Left ventricle myocardium superior (tissue), 1 donor: ENCODE measurements around the gene NPNT. TPM values are rescaled to one million over a fixed set of nuclear protein-coding genes. Genes with fewer than 3 reads are reported as not detected.

ENCODE experiments used
- ATAC-seq: fragments of 200-7000 bp; cut with Tn5 transposase; one replicate; pipeline ENCODE4 v1.9.1; 2020; ENCODE audit warnings: mild to moderate bottlenecking, moderate library complexity
- DNase-seq: peaks from one replicate; pipeline ENCODE4 v3.0.0-alpha.2; 2020
- intact Hi-C: fragments of 100-400 bp; cut with micrococcal nuclease; formaldehyde crosslinking; loops from one replicate; pipeline ENCODE4 v1.11.0; 2022
- total RNA-seq: library from RNA; stranded (reverse); fragmentation: NEBNext Ultra II Directional; extraction: Animal tissue kit (Norgen Biotek cat#: 25700); gene quantifications from one replicate; pipeline ENCODE4 v1.2.1, GENCODE V29; 2021
- donor health status: DM: no; HTN: yes; CAD: no; lungs with severe emphysema.

The NPNT gene
- total RNA-seq, 1 donor from 2014 or later, result 4.9 TPM

DNA sequence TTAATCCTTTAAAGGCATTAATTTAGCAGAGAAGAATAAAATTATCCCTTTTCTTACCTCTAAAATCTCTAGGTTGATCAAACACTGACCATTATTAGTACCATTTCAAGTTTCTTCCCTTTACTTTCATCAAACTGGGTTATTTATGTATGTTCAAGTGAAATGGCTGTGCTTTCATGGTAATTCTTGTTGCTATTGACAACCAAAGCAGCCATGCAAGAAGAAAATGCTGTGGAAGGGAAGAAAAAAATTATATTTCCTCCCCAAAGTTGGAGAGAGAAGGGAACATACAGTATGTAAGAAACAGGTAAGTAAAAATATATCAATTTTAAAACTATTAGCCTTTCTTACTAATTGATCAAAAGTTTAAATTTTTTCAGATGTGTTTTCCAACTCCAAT, 16.2 kb downstream of the NPNT start:
- DNase-seq (no peak), ATAC-seq (no peak)
- intact Hi-C loops, result no loop called here

DNA sequence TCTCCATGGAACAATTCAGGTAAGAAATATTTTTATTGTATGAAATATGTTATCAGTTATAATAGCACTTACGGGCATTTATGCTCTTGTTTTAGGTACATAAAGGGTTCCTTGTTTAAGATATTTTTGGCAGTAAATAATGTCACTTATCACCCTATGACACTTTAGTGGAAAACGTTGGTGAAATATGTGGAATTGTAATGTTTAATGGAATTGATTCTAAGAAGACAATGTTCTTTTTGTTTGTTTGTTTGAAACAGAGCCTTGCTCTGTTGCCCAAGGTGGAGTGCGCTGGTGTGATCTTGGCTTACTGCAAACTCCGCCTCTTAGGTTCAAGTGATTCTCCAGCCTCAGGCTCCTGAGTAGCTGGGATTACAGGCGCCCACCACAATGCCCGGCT, 17.4 kb downstream of the NPNT start:
- intact Hi-C loops, result no loop called here
- ATAC-seq (no peak), DNase-seq (no peak)

DNA sequence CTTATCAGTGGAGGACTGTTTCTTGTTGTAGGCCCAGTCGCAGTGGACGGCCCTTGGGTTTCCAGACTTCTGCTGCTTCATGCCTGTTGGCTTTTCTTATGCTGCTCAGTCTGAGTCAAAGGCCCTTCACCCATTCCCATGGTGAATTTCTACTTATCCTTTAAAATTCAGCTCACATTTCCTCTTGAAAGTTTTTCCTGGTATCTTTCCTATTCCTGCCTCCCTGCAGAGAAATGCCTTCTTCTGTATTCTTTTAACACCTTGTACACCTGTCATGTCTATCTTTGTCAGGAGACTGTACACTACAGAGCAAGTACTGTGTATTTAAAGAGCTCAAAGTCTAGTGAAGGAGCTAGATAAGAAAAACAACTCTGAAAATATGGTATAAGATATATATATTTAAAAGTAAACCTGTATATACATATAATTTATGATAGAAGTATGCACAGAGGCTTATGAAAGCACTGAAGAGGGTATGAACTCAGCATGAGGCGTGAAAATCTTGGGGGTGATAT, 22.0 kb downstream of the NPNT start:
- DNase-seq (no peak), ATAC-seq (no peak)
- intact Hi-C loops, result no loop called here

DNA sequence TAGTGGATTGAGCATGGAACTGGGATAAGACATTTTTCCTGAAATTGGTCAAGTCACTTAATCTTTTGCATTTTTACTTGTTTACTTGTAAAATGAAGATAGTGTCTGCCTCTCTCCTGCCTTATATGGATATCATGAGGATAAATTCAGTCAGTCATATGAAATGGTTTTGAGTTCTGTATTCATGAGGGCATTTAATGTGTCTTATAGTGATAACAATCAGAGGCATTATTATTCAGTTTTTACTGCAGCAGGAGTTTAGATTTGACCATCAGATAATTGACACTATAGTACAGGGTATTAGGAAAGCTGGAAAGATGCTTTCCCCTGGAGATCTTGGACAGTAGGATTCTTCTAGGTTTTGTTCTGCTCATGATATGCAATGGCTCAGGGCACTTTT, 26.0 kb downstream of the NPNT start:
- DNase-seq, result no peak
- ATAC-seq, result no peak
- intact Hi-C loops, result no loop called here

DNA sequence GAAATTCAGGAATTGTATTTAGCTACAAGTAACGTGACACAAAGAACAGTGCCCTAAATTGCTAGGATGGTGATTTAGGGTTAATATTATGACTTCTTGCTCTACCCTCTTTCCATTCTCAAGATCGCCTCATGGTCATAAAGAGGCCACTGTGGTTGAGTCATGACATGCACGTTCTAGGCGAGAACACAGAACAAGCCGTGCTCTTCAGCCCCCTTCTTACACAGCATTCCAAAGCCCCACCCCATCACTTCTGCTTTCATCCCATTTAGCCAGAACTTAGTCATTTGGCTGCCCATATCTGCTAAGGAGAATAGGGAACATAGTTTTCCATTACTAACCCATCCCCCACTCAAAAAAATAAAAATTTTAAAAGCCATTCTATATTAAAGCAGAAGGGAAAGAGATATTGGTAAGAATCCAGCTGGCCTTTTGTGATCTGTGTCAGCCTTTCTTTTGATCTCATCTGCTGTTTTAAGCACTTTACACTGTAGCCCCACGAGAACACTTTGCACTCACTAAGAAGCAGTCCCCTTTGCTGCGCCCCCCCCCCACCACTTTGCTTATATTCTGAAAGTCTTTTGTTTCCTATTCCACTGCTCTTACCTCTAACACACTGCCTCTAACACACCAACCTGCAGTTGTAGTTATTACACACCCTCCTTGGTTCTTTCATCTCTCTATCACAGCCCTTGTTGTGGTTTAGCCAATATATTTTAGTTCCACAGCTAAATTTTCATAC, 28.4 kb downstream of the NPNT start:
- ATAC-seq (peak; percentile 42), DNase-seq (no peak)
- intact Hi-C loops, result no loop called here

DNA sequence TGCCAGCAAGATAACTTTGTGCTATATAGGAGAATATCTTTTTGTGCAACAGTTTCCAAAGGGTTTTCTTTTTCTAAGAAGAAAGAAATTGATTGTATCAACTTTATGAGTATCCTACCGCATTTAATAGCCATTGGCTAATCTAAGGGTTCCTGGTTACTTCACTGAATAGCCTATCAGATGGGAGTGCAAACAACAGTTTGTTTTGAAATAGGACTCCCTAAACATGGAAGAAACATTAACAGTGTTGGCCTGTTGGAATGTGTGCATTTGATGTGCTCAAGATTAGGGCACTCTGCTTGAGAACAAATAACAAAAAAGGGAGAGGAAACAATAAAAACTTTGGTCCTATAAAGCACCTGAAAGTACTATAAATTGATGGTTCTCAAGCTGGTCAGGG, 29.1 kb downstream of the NPNT start:
- DNase-seq (no peak), ATAC-seq (no peak)
- intact Hi-C loops, result no loop called here

DNA sequence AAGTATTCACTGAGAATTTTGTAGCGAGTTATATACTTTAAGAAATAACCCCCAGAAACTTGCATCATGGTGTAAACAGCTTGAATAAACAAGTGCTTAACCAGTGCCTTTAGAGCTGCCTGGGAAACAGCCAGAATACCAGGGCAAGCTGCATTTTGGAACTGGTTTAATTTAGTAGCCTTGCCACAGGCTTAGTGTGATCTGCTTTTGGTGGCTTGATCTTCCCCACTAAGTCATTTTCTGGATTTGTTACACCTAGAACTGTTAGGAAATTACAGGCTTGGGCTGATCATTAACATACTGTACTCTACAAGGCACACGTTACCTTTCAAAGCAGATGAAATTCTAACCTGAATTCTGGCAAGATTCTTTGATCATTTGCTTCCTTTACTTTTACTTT, 35.4 kb downstream of the NPNT start:
- ATAC-seq (no peak), DNase-seq (no peak)
- intact Hi-C loops, result no loop called here

DNA sequence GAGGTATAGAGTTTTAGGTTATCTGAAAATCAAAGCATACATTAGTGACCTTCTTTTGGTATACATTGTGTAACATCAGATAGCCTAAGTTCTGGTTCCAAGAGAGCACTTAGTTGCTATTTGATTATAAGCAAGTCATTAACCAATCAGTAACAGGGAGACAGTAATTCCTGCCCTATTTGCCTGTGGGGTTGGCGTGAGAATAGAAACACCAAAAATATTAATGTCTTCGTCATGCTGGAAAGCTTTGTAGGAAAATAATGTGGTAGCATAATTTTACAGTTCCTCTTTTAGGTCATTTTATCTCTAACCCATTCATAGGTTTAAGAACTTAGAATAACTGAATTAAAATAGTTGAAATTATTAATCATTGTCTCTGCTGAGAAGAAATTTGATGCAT, 37.8 kb downstream of the NPNT start:
- no peak for DNase-seq
- intact Hi-C loops, result no loop called here
- ATAC-seq, result no peak

DNA sequence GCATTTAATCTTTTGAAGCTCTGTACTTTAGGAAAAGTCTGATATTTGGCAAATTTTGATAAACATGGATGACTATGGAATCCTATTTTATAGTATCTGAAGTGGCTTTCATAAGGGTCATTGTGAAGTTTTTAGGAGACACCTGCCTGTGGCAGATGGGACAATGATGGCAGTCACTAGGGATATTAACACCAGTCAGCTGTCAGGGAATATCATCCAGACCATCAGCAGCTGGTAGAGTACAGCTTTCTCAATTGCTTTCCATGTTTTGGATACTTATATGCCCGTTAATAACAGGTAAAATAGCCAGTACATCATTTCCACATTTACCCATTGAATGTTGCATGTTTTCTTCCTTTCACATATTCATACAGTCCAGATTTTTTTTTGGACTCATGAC, 39.1 kb downstream of the NPNT start:
- intact Hi-C loops, result no loop called here
- no peak for DNase-seq
- no peak for ATAC-seq

DNA sequence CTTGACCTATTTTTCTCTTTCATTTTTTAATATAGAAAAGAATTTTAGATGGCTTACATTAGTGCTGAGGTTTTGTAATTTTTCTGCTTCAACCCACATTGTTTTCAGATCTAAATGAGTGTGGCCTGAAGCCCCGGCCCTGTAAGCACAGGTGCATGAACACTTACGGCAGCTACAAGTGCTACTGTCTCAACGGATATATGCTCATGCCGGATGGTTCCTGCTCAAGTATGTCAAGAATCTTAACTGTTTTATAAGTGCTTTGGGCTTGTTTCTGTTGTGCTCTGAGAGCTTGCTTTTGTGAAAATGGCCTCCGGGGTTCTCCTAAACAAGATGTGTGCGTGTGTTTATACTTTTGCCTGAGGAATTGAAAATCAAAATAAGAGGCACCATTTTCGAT, 41.6 kb downstream of the NPNT start:
- no peak for ATAC-seq
- intact Hi-C loops, result no loop called here
- DNase-seq, result no peak

DNA sequence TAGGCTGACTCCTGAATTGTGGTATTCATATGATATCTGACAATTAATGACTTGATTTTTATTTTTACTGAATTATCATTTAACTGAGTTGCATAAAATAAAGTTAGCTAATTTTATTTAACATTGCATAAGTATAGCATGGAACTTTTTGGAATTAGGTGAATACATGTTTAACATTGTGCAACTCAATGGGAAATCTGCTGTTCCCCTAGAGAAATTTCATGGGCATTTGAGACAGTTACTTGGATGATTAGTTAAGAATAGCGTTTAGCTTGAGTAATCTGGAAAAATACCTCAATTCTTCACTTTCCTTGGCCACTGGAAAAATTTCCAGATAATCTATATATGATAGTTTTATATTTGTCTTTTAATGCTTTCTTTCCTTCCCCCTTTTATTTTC, 42.5 kb downstream of the NPNT start:
- intact Hi-C loops, result no loop called here
- no peak for ATAC-seq
- DNase-seq, result no peak

DNA sequence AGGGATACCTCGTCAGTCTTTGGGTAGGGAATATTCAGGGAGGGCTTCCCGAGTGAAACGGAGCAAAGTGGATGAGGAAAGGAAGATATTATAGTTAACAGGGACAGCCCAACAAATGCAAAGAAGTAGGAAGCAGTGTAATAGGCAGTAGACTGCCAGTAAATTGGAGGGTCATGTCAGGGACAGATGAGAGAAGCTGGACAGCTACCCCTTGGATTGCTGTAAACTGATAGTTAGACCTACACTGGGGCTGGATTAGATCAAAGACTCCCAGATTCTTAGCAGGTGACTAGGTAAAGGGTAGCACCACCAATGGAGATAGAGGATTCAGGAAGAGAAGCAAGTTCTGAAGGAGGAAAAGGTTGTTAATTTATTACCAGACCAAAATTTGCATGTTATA, 48.0 kb downstream of the NPNT start:
- ATAC-seq (no peak), DNase-seq (no peak)
- intact Hi-C loops, result no loop called here

DNA sequence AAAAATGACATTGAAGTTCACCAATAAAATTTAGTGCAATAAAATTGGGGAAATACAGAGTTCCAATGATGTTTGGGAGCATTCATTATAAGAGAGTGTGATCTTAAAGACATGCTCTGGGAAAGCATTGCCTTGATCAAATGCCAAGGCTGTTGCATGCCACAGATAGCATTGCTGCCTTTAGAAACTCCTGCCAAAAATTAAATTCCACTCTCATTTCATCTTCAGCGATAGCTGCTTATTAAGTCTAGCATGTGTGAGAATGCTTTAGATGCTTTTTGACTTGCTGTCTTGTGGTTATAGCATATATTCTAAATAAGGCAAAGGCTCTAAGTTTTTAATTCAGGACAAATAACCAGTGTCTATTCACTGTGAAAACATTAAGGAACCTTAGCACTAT, 49.3 kb downstream of the NPNT start:
- ATAC-seq (peak; percentile 77), DNase-seq (no peak)
- intact Hi-C loops, result no loop called here

DNA sequence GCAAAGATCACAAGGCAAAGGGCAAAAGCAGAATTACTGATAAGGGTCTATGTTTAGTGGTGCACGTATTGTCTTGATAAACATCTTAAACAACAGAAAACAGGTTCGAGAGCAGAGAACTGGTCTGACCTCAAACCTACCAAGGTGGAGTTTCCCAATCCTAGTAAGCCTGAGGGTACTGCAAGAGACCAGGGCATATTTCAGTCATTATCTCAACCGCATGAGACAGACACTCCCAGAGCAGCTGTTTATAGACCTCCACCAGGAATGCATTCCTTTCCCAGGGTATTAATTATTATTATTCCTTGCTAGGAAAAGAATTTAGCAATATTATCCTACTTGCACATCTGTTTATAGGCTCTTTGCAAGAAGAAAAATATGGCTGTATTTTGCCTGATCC, 51.5 kb downstream of the NPNT start:
- no peak for DNase-seq
- no peak for ATAC-seq
- intact Hi-C loops, result no loop called here

DNA sequence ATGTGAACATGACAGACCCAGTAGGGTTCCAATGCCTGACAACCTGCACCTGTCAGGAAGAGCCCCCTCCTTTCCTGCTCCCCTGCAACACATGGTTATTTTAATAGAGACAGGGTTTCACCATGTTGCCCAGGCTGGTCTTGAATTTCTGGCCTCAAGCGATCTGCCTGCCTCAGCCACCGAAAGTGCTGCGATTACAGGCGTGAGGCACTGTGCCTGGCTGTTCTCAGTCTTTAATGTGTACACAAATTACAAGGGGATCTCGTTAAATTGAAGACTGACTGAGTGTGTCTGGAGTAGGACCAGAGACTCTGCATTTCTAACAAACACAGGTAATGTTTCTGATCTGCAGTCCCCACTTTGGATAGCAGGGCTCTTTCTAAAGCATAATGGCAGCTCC, 55.4 kb downstream of the NPNT start:
- intact Hi-C loops, result no loop called here
- DNase-seq (no peak), ATAC-seq (no peak)

DNA sequence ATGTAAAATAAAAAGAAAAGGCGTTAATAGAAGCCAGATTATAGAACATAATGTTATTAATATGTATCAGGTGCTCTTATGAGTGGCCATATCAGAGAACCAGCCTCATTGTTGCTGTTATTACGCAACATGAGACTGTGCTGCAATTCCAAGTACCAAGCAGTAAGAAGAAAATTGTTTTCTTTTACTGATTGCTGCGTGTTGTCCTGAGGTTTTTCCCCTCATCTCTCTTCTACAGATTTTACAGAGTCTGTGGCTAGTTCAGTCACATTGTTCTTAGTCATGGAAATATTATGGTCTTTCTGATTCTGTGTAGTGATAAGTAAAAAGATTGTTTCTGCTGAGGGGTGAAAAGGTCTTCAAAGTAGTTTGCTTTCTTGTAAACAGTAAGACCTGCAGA, 55.9 kb downstream of the NPNT start:
- DNase-seq, result no peak
- ATAC-seq, result no peak
- intact Hi-C loops, result no loop called here

DNA sequence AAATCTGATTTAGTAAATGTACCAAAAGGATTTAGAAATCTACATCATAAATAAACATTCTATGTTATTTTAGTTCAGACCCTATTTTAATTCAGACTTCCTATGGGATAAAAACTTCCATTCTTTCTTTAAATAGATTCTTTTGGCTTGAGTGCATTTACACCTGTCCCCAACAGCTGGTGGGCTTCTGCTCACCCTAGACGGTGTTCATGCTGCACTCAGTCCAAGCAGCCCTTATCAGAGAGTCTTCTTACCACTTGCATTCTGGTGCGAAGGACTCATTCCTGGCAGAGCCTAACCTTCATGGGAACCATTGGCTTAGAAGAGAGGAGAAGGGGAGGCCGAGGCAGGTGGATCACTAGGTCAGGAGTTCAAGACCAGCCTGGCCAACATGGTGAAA, 57.3 kb downstream of the NPNT start:
- intact Hi-C loops, result no loop called here
- no peak for DNase-seq

DNA sequence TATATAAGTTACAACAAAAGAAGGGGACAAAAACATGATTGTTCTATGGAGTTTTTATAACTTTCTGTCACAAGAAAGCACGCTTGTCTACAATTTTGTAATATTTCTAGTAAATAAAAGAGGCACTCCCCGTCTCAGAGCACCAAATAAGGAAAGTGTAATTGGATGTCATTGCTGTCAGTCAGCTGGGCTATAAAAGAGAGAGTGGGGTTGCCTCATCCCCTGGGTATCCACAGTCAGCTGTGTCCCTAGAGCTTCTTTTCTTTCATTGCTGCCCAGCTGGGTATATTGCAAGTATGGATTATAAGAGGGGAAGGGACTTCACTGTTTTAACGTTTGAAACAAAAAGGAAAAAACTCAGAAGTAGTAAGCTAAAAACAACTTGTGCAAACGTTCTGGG, 61.3 kb downstream of the NPNT start:
- intact Hi-C loops, result no loop called here
- no peak for ATAC-seq
- no peak for DNase-seq

More for the DNA sequence above, 57.3 kb downstream of the NPNT start:
- ATAC-seq, result no peak

DNA sequence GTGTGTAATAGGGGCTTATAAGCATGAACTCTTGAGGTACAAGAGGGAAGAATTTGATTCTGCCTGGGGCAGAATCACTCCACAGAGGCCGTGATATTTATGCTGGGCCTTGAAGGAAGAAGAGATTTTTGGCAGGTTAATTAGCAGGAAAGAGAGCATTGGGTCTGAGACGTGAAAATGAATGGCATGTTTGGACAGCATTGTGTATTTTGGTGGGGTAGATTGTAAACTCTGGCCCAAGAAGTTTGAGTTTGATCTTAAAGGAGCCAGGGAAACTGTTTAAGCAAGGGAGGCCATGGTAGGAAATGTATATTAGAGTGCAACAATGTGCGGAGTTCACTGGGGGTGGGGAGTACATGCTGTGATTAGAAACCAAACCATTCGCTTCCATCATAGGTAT, 62.4 kb downstream of the NPNT start:
- no peak for DNase-seq
- no peak for ATAC-seq
- intact Hi-C loops, result no loop called here

DNA sequence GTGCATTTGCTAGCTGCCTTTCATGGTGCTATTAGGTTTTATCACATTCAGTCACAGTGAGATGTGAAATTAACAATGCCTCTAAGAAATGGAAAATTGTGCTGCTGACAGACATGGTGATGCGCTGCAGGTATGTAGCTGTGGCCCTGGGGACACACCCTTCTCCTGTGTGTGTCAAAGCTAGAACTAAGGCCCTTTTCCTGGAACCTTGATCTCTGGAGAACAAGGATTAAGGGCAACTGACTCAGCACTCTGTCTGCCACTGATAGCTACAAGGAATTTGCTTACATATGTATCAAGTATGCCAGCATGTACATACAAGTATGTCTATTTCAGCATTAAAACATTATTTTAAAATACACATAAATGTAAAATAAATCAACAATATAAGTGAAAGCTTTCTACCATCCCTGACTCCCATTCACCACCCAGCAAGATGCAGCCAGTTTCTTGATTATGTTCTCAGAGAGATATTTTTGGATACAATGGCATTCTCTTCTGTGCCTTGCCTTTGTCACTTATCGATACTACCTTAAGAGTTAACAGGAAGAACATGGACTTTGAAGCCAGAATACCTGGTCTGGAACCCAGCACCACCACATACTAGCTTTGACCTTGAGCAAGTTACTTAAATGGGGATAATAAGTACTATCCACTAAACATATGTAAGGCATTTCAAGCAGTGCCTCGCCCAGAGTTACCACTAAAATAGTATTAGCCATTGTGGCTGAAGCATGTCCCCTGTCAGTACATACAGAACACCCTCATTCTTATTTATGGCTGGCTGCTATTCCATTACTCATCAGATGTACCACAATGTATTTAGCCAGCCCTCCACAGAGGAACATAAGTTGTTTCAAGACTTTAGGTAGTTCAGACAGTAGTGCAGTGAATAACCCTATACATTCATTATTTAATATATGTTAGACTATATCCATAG, 68.5 kb downstream of the NPNT start:
- DNase-seq (no peak), ATAC-seq (no peak)
- intact Hi-C loops, result no loop called here
